ENCODE results near the gene ZNF91.

DNA sequence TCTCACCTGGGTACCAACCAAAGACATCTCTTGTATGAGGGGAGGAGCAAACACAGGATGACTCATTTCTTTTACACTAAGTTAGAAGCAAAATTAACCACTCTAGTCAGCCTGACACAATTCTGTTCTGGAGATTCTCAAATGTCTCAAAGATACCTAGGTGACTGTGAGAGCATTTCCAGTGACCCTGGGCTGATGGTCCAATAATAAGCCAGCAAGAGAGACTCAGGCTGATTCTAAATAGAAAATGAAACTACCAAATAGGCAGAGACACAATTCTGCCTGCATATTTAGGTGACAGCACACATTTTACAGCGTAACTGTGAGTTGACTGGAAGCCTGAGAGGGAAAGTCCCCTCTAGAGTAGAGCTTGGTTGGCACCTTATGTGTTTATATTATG, 16.3 kb downstream of the ZNF91 start:
- no peak for TF ChIP-seq ESRRA (IDR thresholded peaks at IDR 0.05; ENCODE audit: borderline replicate concordance, low read depth)
- TF ChIP-seq FOSL1 (tag; conservative IDR thresholded peaks at IDR 0.05): no peak
- TF ChIP-seq SMARCA5 (IDR thresholded peaks at IDR 0.05): no peak
- no peak for TF ChIP-seq TSC22D4 (tag; IDR thresholded peaks at IDR 0.05)
- TF ChIP-seq, protein P1, sequence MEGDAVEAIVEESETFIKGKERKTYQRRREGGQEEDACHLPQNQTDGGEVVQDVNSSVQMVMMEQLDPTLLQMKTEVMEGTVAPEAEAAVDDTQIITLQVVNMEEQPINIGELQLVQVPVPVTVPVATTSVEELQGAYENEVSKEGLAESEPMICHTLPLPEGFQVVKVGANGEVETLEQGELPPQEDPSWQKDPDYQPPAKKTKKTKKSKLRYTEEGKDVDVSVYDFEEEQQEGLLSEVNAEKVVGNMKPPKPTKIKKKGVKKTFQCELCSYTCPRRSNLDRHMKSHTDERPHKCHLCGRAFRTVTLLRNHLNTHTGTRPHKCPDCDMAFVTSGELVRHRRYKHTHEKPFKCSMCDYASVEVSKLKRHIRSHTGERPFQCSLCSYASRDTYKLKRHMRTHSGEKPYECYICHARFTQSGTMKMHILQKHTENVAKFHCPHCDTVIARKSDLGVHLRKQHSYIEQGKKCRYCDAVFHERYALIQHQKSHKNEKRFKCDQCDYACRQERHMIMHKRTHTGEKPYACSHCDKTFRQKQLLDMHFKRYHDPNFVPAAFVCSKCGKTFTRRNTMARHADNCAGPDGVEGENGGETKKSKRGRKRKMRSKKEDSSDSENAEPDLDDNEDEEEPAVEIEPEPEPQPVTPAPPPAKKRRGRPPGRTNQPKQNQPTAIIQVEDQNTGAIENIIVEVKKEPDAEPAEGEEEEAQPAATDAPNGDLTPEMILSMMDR (IDR thresholded peaks at IDR 0.05 in 2 of 3, conservative IDR thresholded peaks at IDR 0.05 in 1 of 3; ENCODE audit: insufficient read depth in 2 of 3, low read depth in 1 of 3, low read length in 3 of 3): no peak
- no peak for TF ChIP-seq EP300 (IDR thresholded peaks at IDR 0.05; ENCODE audit: low read length)
- TF ChIP-seq, protein P2, sequence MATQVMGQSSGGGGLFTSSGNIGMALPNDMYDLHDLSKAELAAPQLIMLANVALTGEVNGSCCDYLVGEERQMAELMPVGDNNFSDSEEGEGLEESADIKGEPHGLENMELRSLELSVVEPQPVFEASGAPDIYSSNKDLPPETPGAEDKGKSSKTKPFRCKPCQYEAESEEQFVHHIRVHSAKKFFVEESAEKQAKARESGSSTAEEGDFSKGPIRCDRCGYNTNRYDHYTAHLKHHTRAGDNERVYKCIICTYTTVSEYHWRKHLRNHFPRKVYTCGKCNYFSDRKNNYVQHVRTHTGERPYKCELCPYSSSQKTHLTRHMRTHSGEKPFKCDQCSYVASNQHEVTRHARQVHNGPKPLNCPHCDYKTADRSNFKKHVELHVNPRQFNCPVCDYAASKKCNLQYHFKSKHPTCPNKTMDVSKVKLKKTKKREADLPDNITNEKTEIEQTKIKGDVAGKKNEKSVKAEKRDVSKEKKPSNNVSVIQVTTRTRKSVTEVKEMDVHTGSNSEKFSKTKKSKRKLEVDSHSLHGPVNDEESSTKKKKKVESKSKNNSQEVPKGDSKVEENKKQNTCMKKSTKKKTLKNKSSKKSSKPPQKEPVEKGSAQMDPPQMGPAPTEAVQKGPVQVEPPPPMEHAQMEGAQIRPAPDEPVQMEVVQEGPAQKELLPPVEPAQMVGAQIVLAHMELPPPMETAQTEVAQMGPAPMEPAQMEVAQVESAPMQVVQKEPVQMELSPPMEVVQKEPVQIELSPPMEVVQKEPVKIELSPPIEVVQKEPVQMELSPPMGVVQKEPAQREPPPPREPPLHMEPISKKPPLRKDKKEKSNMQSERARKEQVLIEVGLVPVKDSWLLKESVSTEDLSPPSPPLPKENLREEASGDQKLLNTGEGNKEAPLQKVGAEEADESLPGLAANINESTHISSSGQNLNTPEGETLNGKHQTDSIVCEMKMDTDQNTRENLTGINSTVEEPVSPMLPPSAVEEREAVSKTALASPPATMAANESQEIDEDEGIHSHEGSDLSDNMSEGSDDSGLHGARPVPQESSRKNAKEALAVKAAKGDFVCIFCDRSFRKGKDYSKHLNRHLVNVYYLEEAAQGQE (IDR thresholded peaks at IDR 0.05; ENCODE audit: borderline replicate concordance): no peak
- TF ChIP-seq, protein P2 (CRISPR knock-in tag; IDR thresholded peaks at IDR 0.05; ENCODE audit: low read depth): no peak

All from K562 (cell line).